H9 (cell line): ENCODE data around the gene TUBA8. TPM values are rescaled to one million over a fixed set of nuclear protein-coding genes. Genes with fewer than 3 reads are reported as not detected.

ENCODE experiments used
- DNase-seq: peaks from one replicate; pipeline ENCODE4 v3.0.0-alpha.2; 2017
- H2AFZ ChIP-seq: one replicate; pipeline ENCODE4 v1.6.1; 2013; ENCODE audit warnings: mild to moderate bottlenecking, low read length, control low read depth, moderate library complexity
- H2AK5ac ChIP-seq: 2 replicates; pipeline ENCODE4 v1.6.1; 2013; ENCODE audit warnings: low read length, control low read depth, mixed read lengths; ENCODE audit not compliant: insufficient read length
- H2BK120ac ChIP-seq: one replicate; pipeline ENCODE4 v1.6.1; 2013; ENCODE audit warnings: low read depth, mild to moderate bottlenecking, low read length, control low read depth, inconsistent platforms; ENCODE audit not compliant: poor library complexity, severe bottlenecking
- H2BK12ac ChIP-seq: 2 replicates; pipeline ENCODE4 v1.6.1; 2013; ENCODE audit warnings: low read length, control low read depth, mixed read lengths, low read depth; ENCODE audit not compliant: insufficient read length
- H2BK15ac ChIP-seq: 2 replicates; pipeline ENCODE4 v1.6.1; 2013; ENCODE audit warnings: low read depth, low read length, control low read depth
- H2BK20ac ChIP-seq: one replicate; pipeline ENCODE4 v1.6.1; 2013; ENCODE audit warnings: low read depth, mild to moderate bottlenecking, low read length, control low read depth, inconsistent platforms; ENCODE audit not compliant: poor library complexity, severe bottlenecking
- H2BK5ac ChIP-seq: 2 replicates; pipeline ENCODE4 v1.6.1; 2013; ENCODE audit warnings: low read length, control low read depth, mixed read lengths; ENCODE audit not compliant: insufficient read length
- H3K14ac ChIP-seq: 2 replicates; pipeline ENCODE4 v1.6.1; 2013; ENCODE audit warnings: low read length, control low read depth; ENCODE audit not compliant: insufficient read depth
- H3K18ac ChIP-seq: 2 replicates; pipeline ENCODE4 v1.6.1; 2013; ENCODE audit warnings: low read depth, mild to moderate bottlenecking, mixed read lengths, low read length, control low read depth; ENCODE audit not compliant: insufficient read length
- H3K23ac ChIP-seq: 2 replicates; pipeline ENCODE4 v1.6.1; 2013; ENCODE audit warnings: low read length, control low read depth, mixed read lengths, low read depth; ENCODE audit not compliant: insufficient read length
- H3K23me2 ChIP-seq: 2 replicates; pipeline ENCODE4 v1.6.1; 2013; ENCODE audit warnings: low read depth, mild to moderate bottlenecking, mixed read lengths, low read length, control low read depth; ENCODE audit not compliant: insufficient read length, poor library complexity, severe bottlenecking
- H3K27ac ChIP-seq: 2 replicates; pipeline ENCODE4 v1.5.1; 2013; ENCODE audit warnings: low read length, control low read depth, mixed read lengths, low read depth; ENCODE audit not compliant: insufficient read length
- H3K27me3 ChIP-seq: 2 replicates; pipeline ENCODE4 v1.6.1; 2013; ENCODE audit warnings: low read length, control low read depth, inconsistent platforms; ENCODE audit not compliant: insufficient read depth
- H3K4ac ChIP-seq: 2 replicates; pipeline ENCODE4 v1.6.1; 2013; ENCODE audit warnings: low read depth, mild to moderate bottlenecking, control low read depth, inconsistent platforms, low read length, moderate library complexity
- H3K4me1 ChIP-seq: 2 replicates; pipeline ENCODE4 v1.6.1; 2013; ENCODE audit warnings: low read length, control low read depth, inconsistent platforms; ENCODE audit not compliant: insufficient read depth
- H3K4me2 ChIP-seq: 2 replicates; pipeline ENCODE4 v1.6.1; 2013; ENCODE audit warnings: low read length, control low read depth, mixed read lengths; ENCODE audit not compliant: insufficient read length, insufficient read depth
- H3K56ac ChIP-seq: 2 replicates; pipeline ENCODE4 v1.6.1; 2013; ENCODE audit warnings: low read depth, mild to moderate bottlenecking, mixed read lengths, low read length, control low read depth; ENCODE audit not compliant: insufficient read length
- H3K79me1 ChIP-seq: 2 replicates; pipeline ENCODE4 v1.6.1; 2013; ENCODE audit warnings: low read depth, mild to moderate bottlenecking, moderate library complexity, low read length, control low read depth, inconsistent platforms; ENCODE audit not compliant: insufficient read depth, poor library complexity, severe bottlenecking
- H3K79me2 ChIP-seq: 2 replicates; pipeline ENCODE4 v1.6.1; 2013; ENCODE audit warnings: low read length, control low read depth, inconsistent platforms; ENCODE audit not compliant: insufficient read depth
- H3K9ac ChIP-seq: 2 replicates; pipeline ENCODE4 v1.6.1; 2013; ENCODE audit warnings: low read length, control low read depth, mixed read lengths; ENCODE audit not compliant: insufficient read length; ENCODE audit errors: extremely low read depth
- H3K9me3 ChIP-seq: one replicate; pipeline ENCODE4 v1.6.1; 2013; ENCODE audit warnings: low read depth, low read length, inconsistent platforms; ENCODE audit not compliant: control insufficient read depth
- H3T11ph ChIP-seq: one replicate; pipeline ENCODE4 v1.6.1; 2013; ENCODE audit warnings: mild to moderate bottlenecking, low read length, control low read depth, inconsistent platforms
- H4K20me1 ChIP-seq: one replicate; pipeline ENCODE4 v1.6.1; 2013; ENCODE audit not compliant: control insufficient read depth, insufficient read length, insufficient read depth
- H4K5ac ChIP-seq: 2 replicates; pipeline ENCODE4 v1.6.1; 2013; ENCODE audit warnings: low read depth, mild to moderate bottlenecking, mixed read lengths, low read length, control low read depth; ENCODE audit not compliant: insufficient read length
- H4K8ac ChIP-seq: replicated peaks from 2 replicates; pipeline ENCODE4 v1.6.1; 2013; ENCODE audit warnings: low read length, control low read depth, mixed read lengths, low read depth; ENCODE audit not compliant: insufficient read length
- H4K91ac ChIP-seq: 2 replicates; pipeline ENCODE4 v1.6.1; 2013; ENCODE audit warnings: low read depth, mild to moderate bottlenecking, moderate library complexity, mixed read lengths, low read length, control low read depth; ENCODE audit not compliant: insufficient read length
- H3K27ac Mint-ChIP-seq, 3 experiments: 2 replicates in 2 of 3; 3 replicates in 1 of 3; pipeline ENCODE4 v1.8.0; 2020 to 2021; ENCODE audit warnings: mixed read lengths in 3 of 3, mild to moderate bottlenecking in 1 of 3, moderate library complexity in 1 of 3
- H3K27me3 Mint-ChIP-seq: 2 replicates; pipeline ENCODE4 v1.8.0; 2021; ENCODE audit warnings: low read depth, mild to moderate bottlenecking, moderate library complexity, mixed read lengths
- H3K36me3 Mint-ChIP-seq, 3 experiments: 2 replicates in 2 of 3; 3 replicates in 1 of 3; pipeline ENCODE4 v1.8.0; 2020 to 2021; ENCODE audit warnings: low read depth in 3 of 3, mixed read lengths in 3 of 3; ENCODE audit not compliant: insufficient read depth in 1 of 3
- H3K4me1 Mint-ChIP-seq, 2 experiments: 2 replicates each; pipeline ENCODE4 v1.8.0; 2020; ENCODE audit warnings: mixed read lengths in 2 of 2
- H3K4me3 Mint-ChIP-seq, 2 experiments: 2 replicates in 1 of 2; 3 replicates in 1 of 2; pipeline ENCODE4 v1.8.0; 2020 to 2021; ENCODE audit warnings: mild to moderate bottlenecking in 2 of 2, mixed read lengths in 2 of 2, moderate library complexity in 1 of 2
- H3K9me3 Mint-ChIP-seq, 2 experiments: 2 replicates in 1 of 2; 3 replicates in 1 of 2; pipeline ENCODE4 v1.8.0; 2020; ENCODE audit warnings: mild to moderate bottlenecking in 2 of 2, mixed read lengths in 2 of 2, moderate library complexity in 1 of 2
- WGBS: extraction: QIAGEN DNeasy Blood & Tissue Kit; methylation state at CpG from one replicate; pipeline ENCODE4 v1.1.7; 2013; ENCODE audit warnings: missing lambda C conversion rate, low lambda C conversion rate, mixed read lengths; ENCODE audit not compliant: insufficient read length; ENCODE audit errors: extremely low coverage; 5-methylcytosine and 5-hydroxymethylcytosine counted together
- total RNA-seq: library from RNA; stranded (reverse); gene quantifications from 2 replicates; pipeline ENCODE4 v1.2.1, GENCODE V29; 2021
- TF ChIP-seq, protein P1 (sequence below): fragments of 200-600 bp; sonication (generic); conservative IDR thresholded peaks from 3 replicates; pipeline ENCODE4 v1.8.0; 2021; ENCODE audit warnings: antibody characterized with exemption, mild to moderate bottlenecking

TUBA8 gene
- total RNA-seq, 1 experiment from 2014 or later, result 2.0 TPM

- H3K9me3 ChIP-seq, result no peaks in the 10 kb centered on the region
- H3K4me2 ChIP-seq, result no peak overlapping the region
- TF ChIP-seq, protein P1, sequence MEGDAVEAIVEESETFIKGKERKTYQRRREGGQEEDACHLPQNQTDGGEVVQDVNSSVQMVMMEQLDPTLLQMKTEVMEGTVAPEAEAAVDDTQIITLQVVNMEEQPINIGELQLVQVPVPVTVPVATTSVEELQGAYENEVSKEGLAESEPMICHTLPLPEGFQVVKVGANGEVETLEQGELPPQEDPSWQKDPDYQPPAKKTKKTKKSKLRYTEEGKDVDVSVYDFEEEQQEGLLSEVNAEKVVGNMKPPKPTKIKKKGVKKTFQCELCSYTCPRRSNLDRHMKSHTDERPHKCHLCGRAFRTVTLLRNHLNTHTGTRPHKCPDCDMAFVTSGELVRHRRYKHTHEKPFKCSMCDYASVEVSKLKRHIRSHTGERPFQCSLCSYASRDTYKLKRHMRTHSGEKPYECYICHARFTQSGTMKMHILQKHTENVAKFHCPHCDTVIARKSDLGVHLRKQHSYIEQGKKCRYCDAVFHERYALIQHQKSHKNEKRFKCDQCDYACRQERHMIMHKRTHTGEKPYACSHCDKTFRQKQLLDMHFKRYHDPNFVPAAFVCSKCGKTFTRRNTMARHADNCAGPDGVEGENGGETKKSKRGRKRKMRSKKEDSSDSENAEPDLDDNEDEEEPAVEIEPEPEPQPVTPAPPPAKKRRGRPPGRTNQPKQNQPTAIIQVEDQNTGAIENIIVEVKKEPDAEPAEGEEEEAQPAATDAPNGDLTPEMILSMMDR, result no peak
These were observed 20.3 kb upstream of the TUBA8 start for GRCh38 chr22:18090286-18090685.

More at GRCh38 chr22:18090286-18090685, 20.3 kb upstream of the TUBA8 start:
- H3K79me1 ChIP-seq, result no peaks in the 10 kb centered on the region
- DNase-seq, result no peak
- no peaks in the 10 kb centered on the region for H4K20me1 ChIP-seq
- H3K23me2 ChIP-seq, result no peaks in the 10 kb centered on the region
- no peak overlapping the region for H3K4me3 Mint-ChIP-seq
- H3K36me3 Mint-ChIP-seq, result peaks cover 41 to 76% (median 60%) of the 10 kb centered on the region in 3 experiments
- H4K91ac ChIP-seq, result no peak overlapping the region
- H2BK5ac ChIP-seq, result no peak overlapping the region
- H3K9ac ChIP-seq, result no peak overlapping the region
- no peak overlapping the region for H4K8ac ChIP-seq
- no peak overlapping the region for H2BK12ac ChIP-seq
- no CpG with 5 or more reads among the region's 8 CpGs for WGBS
- no peak overlapping the region for H2BK15ac ChIP-seq
- no peaks in the 10 kb centered on the region for H3K27me3 ChIP-seq
- peak overlapping the region in 1 of 3 experiments; percentile 10; a peak in 1 of 7 replicates for H3K27ac Mint-ChIP-seq
- H3K18ac ChIP-seq, result no peak overlapping the region
- no peak overlapping the region for H3K56ac ChIP-seq
- no peak overlapping the region for H3K23ac ChIP-seq
- H2AFZ ChIP-seq, result no peak overlapping the region
- H2BK120ac ChIP-seq, result no peak overlapping the region
- H3K4ac ChIP-seq, result no peak overlapping the region
- H4K5ac ChIP-seq, result no peak overlapping the region
- H3T11ph ChIP-seq, result no peak overlapping the region
- H2BK20ac ChIP-seq, result no peak overlapping the region
- H3K9me3 Mint-ChIP-seq, result no peaks in the 10 kb centered on the region; a peak in 1 of 5 replicates
- H3K27me3 Mint-ChIP-seq, result no peaks in the 10 kb centered on the region
- no peaks in the 10 kb centered on the region for H3K4me1 ChIP-seq
- no peaks in the 10 kb centered on the region for H3K79me2 ChIP-seq
- no peak overlapping the region for H2AK5ac ChIP-seq
- peaks cover 3% of the 10 kb centered on the region in 2 experiments; a peak in 3 of 4 replicates for H3K4me1 Mint-ChIP-seq
- H3K27ac ChIP-seq, result no peak overlapping the region
- H3K14ac ChIP-seq, result no peak overlapping the region
